ENCODE results near the gene ARHGAP40.

The ARHGAP40 gene

GRCh38 chr20:38617011-38617829 lies 15.6 kb downstream of the ARHGAP40 start:
- Histone ChIP-seq H3K27me3 (ENCODE audit: insufficient read depth, low read length) (peaks cover 3% of the 10 kb centered on the region; the same call in 1 of the 2 replicates), H3K4me3 (ENCODE audit: low read depth, low read length, poor library complexity, severe bottlenecking) (no peak overlapping the region), H3K27ac (ENCODE audit: low read depth, low read length, poor library complexity, severe bottlenecking) (no peak overlapping the region), H3F3A (ENCODE audit: insufficient read depth, low read length) (no peaks in the 10 kb centered on the region), H3K36me3 (ENCODE audit: insufficient read depth, low read length) (no peaks in the 10 kb centered on the region), H3K9me2 (ENCODE audit: low read depth, low read length) (no peaks in the 10 kb centered on the region), H2AFZ (ENCODE audit: low read length) (no peak overlapping the region), H3K4me2 (ENCODE audit: low read length) (no peak overlapping the region), H4K20me1 (ENCODE audit: insufficient read depth, low read length) (no peaks in the 10 kb centered on the region), H3K79me2 (ENCODE audit: insufficient read depth, low read length) (no peaks in the 10 kb centered on the region), H3K4me1 (ENCODE audit: insufficient read depth, low read length, severe bottlenecking) (no peaks in the 10 kb centered on the region), H3K9ac (ENCODE audit: low read length) (no peak overlapping the region), H3K9me3 (ENCODE audit: low read length) (no peaks in the 10 kb centered on the region)
- no peak for TF ChIP-seq EZH2 (IDR thresholded peaks at IDR 0.05; ENCODE audit: borderline replicate concordance, low read length)
- no peak for TF ChIP-seq CTCF (IDR thresholded peaks at IDR 0.05; ENCODE audit: low read length)

GRCh38 chr20:38617830-38618196 lies 16.2 kb downstream of the ARHGAP40 start:
- Histone ChIP-seq H3K4me3 (ENCODE audit: low read depth, low read length, poor library complexity, severe bottlenecking) (no peak overlapping the region), H3F3A (ENCODE audit: insufficient read depth, low read length) (no peaks in the 10 kb centered on the region), H3K36me3 (ENCODE audit: insufficient read depth, low read length) (no peaks in the 10 kb centered on the region), H3K4me1 (ENCODE audit: insufficient read depth, low read length, severe bottlenecking) (no peaks in the 10 kb centered on the region), H2AFZ (ENCODE audit: low read length) (no peak overlapping the region), H3K9me2 (ENCODE audit: low read depth, low read length) (no peaks in the 10 kb centered on the region), H3K9ac (ENCODE audit: low read length) (no peak overlapping the region), H3K9me3 (ENCODE audit: low read length) (no peaks in the 10 kb centered on the region), H4K20me1 (ENCODE audit: insufficient read depth, low read length) (no peaks in the 10 kb centered on the region), H3K4me2 (ENCODE audit: low read length) (no peak overlapping the region), H3K27me3 (ENCODE audit: insufficient read depth, low read length) (0 out of 2 replicates have a peak, but pooled peaks cover 3% of the 10 kb centered on the region), H3K27ac (ENCODE audit: low read depth, low read length, poor library complexity, severe bottlenecking) (no peak overlapping the region), H3K79me2 (ENCODE audit: insufficient read depth, low read length) (no peaks in the 10 kb centered on the region)
- TF ChIP-seq CTCF (IDR thresholded peaks at IDR 0.05; ENCODE audit: low read length) (no peak), EZH2 (IDR thresholded peaks at IDR 0.05; ENCODE audit: borderline replicate concordance, low read length) (no peak)

GRCh38 chr20:38620441-38620840 lies 18.8 kb downstream of the ARHGAP40 start:
- H3F3A ChIP-seq (ENCODE audit: insufficient read depth, low read length), result no peaks in the 10 kb centered on the region
- H2AFZ ChIP-seq (ENCODE audit: low read length), result no peak overlapping the region
- no peak overlapping the region for H3K4me2 ChIP-seq (ENCODE audit: low read length)
- no peak overlapping the region for H3K27ac ChIP-seq (ENCODE audit: low read depth, low read length, poor library complexity, severe bottlenecking)
- H4K20me1 ChIP-seq (ENCODE audit: insufficient read depth, low read length), result no peaks in the 10 kb centered on the region
- H3K36me3 ChIP-seq (ENCODE audit: insufficient read depth, low read length), result no peaks in the 10 kb centered on the region
- H3K9me3 ChIP-seq (ENCODE audit: low read length), result no peaks in the 10 kb centered on the region
- TF ChIP-seq CTCF (IDR thresholded peaks at IDR 0.05; ENCODE audit: low read length) (no peak), EZH2 (IDR thresholded peaks at IDR 0.05; ENCODE audit: borderline replicate concordance, low read length) (no peak)
- H3K79me2 ChIP-seq (ENCODE audit: insufficient read depth, low read length), result no peaks in the 10 kb centered on the region
- no peak overlapping the region for H3K4me3 ChIP-seq (ENCODE audit: low read depth, low read length, poor library complexity, severe bottlenecking)
- H3K9me2 ChIP-seq (ENCODE audit: low read depth, low read length), result no peaks in the 10 kb centered on the region
- no peak overlapping the region for H3K9ac ChIP-seq (ENCODE audit: low read length)
- 0 out of 2 replicates have a peak, but pooled peaks cover 3% of the 10 kb centered on the region for H3K27me3 ChIP-seq (ENCODE audit: insufficient read depth, low read length)
- H3K4me1 ChIP-seq (ENCODE audit: insufficient read depth, low read length, severe bottlenecking), result no peaks in the 10 kb centered on the region

Measured in OCI-LY1 (cell line).